Measurements from ENCODE around the gene SPATS2. TPM values are rescaled to one million over a fixed set of nuclear protein-coding genes. Genes with fewer than 3 reads are reported as not detected.

Gene SPATS2
- polyA plus RNA-seq, 1 experiment = 23.1 TPM

DNA sequence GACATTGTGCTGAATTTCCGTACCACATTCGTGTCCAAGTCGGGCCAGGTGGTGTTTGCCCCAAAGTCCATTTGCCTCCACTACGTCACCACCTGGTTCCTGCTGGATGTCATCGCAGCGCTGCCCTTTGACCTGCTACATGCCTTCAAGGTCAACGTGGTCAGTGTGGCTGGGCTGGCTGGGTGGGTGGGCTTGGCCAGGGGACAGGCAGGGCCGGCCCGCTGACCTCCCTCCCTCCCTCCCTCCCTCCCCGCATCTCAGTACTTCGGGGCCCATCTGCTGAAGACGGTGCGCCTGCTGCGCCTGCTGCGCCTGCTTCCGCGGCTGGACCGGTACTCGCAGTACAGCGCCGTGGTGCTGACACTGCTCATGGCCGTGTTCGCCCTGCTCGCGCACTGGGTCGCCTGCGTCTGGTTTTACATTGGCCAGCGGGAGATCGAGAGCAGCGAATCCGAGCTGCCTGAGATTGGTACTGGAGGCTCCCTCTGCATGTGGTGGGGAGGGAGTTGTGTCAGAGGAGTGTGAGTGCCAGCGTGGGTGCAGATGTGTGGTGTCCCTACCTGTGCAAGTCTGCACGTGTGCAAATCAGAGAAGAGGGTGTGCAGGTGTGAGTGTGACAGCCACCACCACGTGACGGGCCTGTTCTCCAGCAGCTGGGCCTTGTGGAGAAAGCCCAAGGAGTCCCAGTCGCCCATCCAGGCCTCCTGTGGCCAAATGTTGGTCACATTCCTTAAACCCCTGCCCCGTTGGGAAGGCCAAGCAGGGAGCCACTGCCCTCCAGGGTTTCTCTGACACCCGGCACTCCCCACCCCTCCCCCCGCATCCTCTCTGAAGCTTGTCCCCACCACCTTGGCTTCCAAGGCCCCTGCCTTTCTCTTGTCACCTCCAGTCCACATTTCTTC lies 176.9 kb downstream of the SPATS2 start:
- TF ChIP-seq, protein P1, sequence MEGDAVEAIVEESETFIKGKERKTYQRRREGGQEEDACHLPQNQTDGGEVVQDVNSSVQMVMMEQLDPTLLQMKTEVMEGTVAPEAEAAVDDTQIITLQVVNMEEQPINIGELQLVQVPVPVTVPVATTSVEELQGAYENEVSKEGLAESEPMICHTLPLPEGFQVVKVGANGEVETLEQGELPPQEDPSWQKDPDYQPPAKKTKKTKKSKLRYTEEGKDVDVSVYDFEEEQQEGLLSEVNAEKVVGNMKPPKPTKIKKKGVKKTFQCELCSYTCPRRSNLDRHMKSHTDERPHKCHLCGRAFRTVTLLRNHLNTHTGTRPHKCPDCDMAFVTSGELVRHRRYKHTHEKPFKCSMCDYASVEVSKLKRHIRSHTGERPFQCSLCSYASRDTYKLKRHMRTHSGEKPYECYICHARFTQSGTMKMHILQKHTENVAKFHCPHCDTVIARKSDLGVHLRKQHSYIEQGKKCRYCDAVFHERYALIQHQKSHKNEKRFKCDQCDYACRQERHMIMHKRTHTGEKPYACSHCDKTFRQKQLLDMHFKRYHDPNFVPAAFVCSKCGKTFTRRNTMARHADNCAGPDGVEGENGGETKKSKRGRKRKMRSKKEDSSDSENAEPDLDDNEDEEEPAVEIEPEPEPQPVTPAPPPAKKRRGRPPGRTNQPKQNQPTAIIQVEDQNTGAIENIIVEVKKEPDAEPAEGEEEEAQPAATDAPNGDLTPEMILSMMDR (IDR thresholded peaks at IDR 0.05; ENCODE audit: insufficient read depth, low read depth, low read length) = no peak
- H3K4me3 ChIP-seq (ENCODE audit: low read depth, low read length) = no peak overlapping the region
- peaks cover 48% of the 10 kb centered on the region for H3K27me3 ChIP-seq (ENCODE audit: control insufficient read depth, insufficient read depth, low read length)
- POLR2A ChIA-PET = no interaction called here
- CTCF ChIA-PET = interaction anchor here (1.1 to 3.1 kb wide), 2 partner anchors 37 to 187 kb away, joined by 5 to 8 read pairs; no protein-coding TSS in a partner anchor
- H3K36me3 ChIP-seq (ENCODE audit: control insufficient read depth, insufficient read depth, low read length) = no peaks in the 10 kb centered on the region
- DNase-seq (ENCODE audit: low read depth) = no peak

- DNase-seq (ENCODE audit: low read depth) = no peak
- H3K4me3 ChIP-seq (ENCODE audit: low read depth, low read length) = no peak overlapping the region
- POLR2A ChIA-PET = no interaction called here
- H3K27me3 ChIP-seq (ENCODE audit: control insufficient read depth, insufficient read depth, low read length) = peaks cover 44% of the 10 kb centered on the region
- TF ChIP-seq, protein P1 (IDR thresholded peaks at IDR 0.05; ENCODE audit: insufficient read depth, low read depth, low read length) = no peak
- CTCF ChIA-PET = interaction anchor here (3.1 kb wide), 1 partner anchor 35 kb away, joined by 8 read pairs; no protein-coding TSS in a partner anchor
- H3K36me3 ChIP-seq (ENCODE audit: control insufficient read depth, insufficient read depth, low read length) = no peaks in the 10 kb centered on the region
Observed at GRCh38 chr12:49545815-49546214, 178.6 kb downstream of the SPATS2 start.

DNA sequence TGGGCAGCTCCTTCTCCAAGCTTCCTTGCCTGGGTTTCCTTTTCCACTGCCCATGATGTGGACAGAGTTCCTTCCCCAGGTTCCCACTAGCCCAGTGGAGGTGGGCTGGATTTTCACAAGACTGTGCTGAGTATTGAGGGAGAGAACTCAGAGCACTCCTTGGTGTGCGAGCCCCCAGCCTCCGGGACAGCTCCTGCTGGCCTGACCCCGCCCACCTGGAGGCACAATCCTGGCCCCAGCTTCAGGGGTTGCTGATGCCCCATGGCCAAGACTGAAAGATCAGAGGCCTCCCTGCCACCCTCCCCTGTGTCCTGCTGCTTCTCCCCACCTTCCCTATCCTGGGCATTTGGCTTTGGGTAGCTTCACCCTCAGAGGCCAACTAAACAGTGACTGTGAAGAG lies 179.2 kb downstream of the SPATS2 start:
- CTCF ChIA-PET = no interaction called here
- TF ChIP-seq, protein P1 (IDR thresholded peaks at IDR 0.05; ENCODE audit: insufficient read depth, low read depth, low read length) = no peak
- H3K4me3 ChIP-seq (ENCODE audit: low read depth, low read length) = no peak overlapping the region
- POLR2A ChIA-PET = no interaction called here
- no peak for DNase-seq (ENCODE audit: low read depth)
- no peaks in the 10 kb centered on the region for H3K36me3 ChIP-seq (ENCODE audit: control insufficient read depth, insufficient read depth, low read length)
- H3K27me3 ChIP-seq (ENCODE audit: control insufficient read depth, insufficient read depth, low read length) = peaks cover 42% of the 10 kb centered on the region

DNA sequence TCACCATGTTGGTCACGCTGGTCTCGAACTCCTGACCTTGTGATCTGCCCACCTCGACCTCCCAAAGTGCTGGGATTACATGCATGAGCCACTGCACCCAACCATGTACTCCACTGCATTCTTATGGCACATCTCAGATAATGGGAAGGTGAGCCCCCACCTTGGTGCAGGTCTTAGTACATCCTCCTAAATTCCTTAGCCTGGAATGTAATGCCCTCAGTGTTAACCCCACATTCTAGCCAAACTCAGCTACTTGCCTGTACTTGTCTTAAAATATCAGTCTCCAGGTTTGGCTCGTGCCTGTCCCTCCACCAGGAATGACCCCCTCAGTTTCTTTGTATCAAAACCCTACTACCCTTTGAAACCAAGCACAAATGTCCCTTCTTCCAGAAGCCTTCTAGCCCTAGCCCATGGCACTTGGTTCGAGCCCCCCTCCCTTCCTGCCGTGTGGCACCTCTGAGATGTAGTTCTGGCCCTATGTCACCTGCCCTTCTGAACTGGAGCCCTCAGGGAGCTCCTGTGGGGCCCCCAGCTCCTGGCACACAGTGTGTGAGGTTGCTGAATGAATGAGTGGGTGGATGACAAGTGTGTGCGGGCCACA lies 179.9 kb downstream of the SPATS2 start:
- peaks cover 46% of the 10 kb centered on the region for H3K27me3 ChIP-seq (ENCODE audit: control insufficient read depth, insufficient read depth, low read length)
- CTCF ChIA-PET = no interaction called here

GRCh38 chr12:49548481-49548821 lies 181.2 kb downstream of the SPATS2 start:
- Histone ChIP-seq H3K4me3 (ENCODE audit: low read depth, low read length) (no peak overlapping the region), H3K27me3 (ENCODE audit: control insufficient read depth, insufficient read depth, low read length) (peaks cover 46% of the 10 kb centered on the region), H3K36me3 (ENCODE audit: control insufficient read depth, insufficient read depth, low read length) (no peaks in the 10 kb centered on the region)
- ChIA-PET POLR2A (interaction anchor here (0.6 kb wide), 1 partner anchor 10 kb away, joined by 3 read pairs; no protein-coding TSS in a partner anchor), CTCF (no interaction called here)
- DNase-seq (ENCODE audit: low read depth) = no peak
- TF ChIP-seq, protein P1 (IDR thresholded peaks at IDR 0.05; ENCODE audit: insufficient read depth, low read depth, low read length) = no peak

More for the DNA sequence above, 179.9 kb downstream of the SPATS2 start:
- POLR2A ChIA-PET = no interaction called here
- TF ChIP-seq, protein P1 (IDR thresholded peaks at IDR 0.05; ENCODE audit: insufficient read depth, low read depth, low read length) = no peak
- DNase-seq (ENCODE audit: low read depth) = no peak
- Histone ChIP-seq H3K36me3 (ENCODE audit: control insufficient read depth, insufficient read depth, low read length) (no peaks in the 10 kb centered on the region), H3K4me3 (ENCODE audit: low read depth, low read length) (no peak overlapping the region)

Measured in BJ (cell line).